ENCODE data around the gene NGLY1. TPM values are rescaled to one million over a fixed set of nuclear protein-coding genes. Genes with fewer than 3 reads are reported as not detected.

The NGLY1 gene
- total and polyA plus RNA-seq, 4 donors, result 19.1 to 54.4 (median 32.3) TPM

- no peak for TF ChIP-seq CTCF (IDR thresholded peaks at IDR 0.05; ENCODE audit: control extremely low read depth, extremely low read depth)
- H3K36me3 ChIP-seq (ENCODE audit: control insufficient read depth in 4 of 4, insufficient read depth in 4 of 4, low read length in 4 of 4), result no peaks in the 10 kb centered on the region
- ATAC-seq (ENCODE audit: insufficient read depth, low FRiP score) (no peak), DNase-seq (peak in 1 of 3 donors; percentile 32)
- H3K27ac ChIP-seq (ENCODE audit: low read depth in 1 of 2, low read length in 1 of 2), result no peak overlapping the region
- H3K9ac ChIP-seq (ENCODE audit: insufficient read depth in 1 of 2, low read length in 2 of 2), result no peak overlapping the region
- no peaks in the 10 kb centered on the region for H3K9me3 ChIP-seq (ENCODE audit: control insufficient read depth in 4 of 4, insufficient read depth in 3 of 4, low read length in 3 of 4)
- 89 to 91% methylated on average over 2 of the region's 2 CpGs for WGBS, 2 donors
- no peaks in the 10 kb centered on the region for H3K27me3 ChIP-seq (ENCODE audit: control insufficient read depth in 3 of 3, insufficient read depth in 3 of 3, low read length in 2 of 3)
- no peaks in the 10 kb centered on the region for H3K4me1 ChIP-seq (ENCODE audit: control insufficient read depth in 5 of 5, insufficient read depth in 5 of 5, low read length in 5 of 5)
- H3K4me3 ChIP-seq, result no peak overlapping the region
Measured at GRCh38 chr3:25690768-25691533, 92.3 kb downstream of the NGLY1 start.

GRCh38 chr3:25689226-25689625 lies 94.0 kb downstream of the NGLY1 start:
- 50 to 54% methylated on average over 3 of the region's 3 CpGs for WGBS, 2 donors
- Histone ChIP-seq H3K4me3 (no peak overlapping the region), H3K4me1 (ENCODE audit: control insufficient read depth in 5 of 5, insufficient read depth in 5 of 5, low read length in 5 of 5) (no peaks in the 10 kb centered on the region), H3K9me3 (ENCODE audit: control insufficient read depth in 4 of 4, insufficient read depth in 3 of 4, low read length in 3 of 4) (no peaks in the 10 kb centered on the region), H3K27ac (ENCODE audit: low read depth in 1 of 2, low read length in 1 of 2) (no peak overlapping the region), H3K36me3 (ENCODE audit: control insufficient read depth in 4 of 4, insufficient read depth in 4 of 4, low read length in 4 of 4) (no peaks in the 10 kb centered on the region), H3K27me3 (ENCODE audit: control insufficient read depth in 3 of 3, insufficient read depth in 3 of 3, low read length in 2 of 3) (no peaks in the 10 kb centered on the region), H3K9ac (ENCODE audit: insufficient read depth in 1 of 2, low read length in 2 of 2) (no peak overlapping the region)
- no peak for ATAC-seq (ENCODE audit: insufficient read depth, low FRiP score)
- no peak for DNase-seq
- no peak for TF ChIP-seq CTCF (IDR thresholded peaks at IDR 0.05; ENCODE audit: control extremely low read depth, extremely low read depth)

- no peak for DNase-seq
- Histone ChIP-seq H3K4me3 (no peak overlapping the region), H3K27me3 (ENCODE audit: control insufficient read depth in 3 of 3, insufficient read depth in 3 of 3, low read length in 2 of 3) (no peaks in the 10 kb centered on the region), H3K4me1 (ENCODE audit: control insufficient read depth in 5 of 5, insufficient read depth in 5 of 5, low read length in 5 of 5) (no peaks in the 10 kb centered on the region), H3K9ac (ENCODE audit: insufficient read depth in 1 of 2, low read length in 2 of 2) (no peak overlapping the region), H3K36me3 (ENCODE audit: control insufficient read depth in 4 of 4, insufficient read depth in 4 of 4, low read length in 4 of 4) (no peaks in the 10 kb centered on the region), H3K27ac (ENCODE audit: low read depth in 1 of 2, low read length in 1 of 2) (no peak overlapping the region), H3K9me3 (ENCODE audit: control insufficient read depth in 4 of 4, insufficient read depth in 3 of 4, low read length in 3 of 4) (no peaks in the 10 kb centered on the region)
- WGBS, 2 donors, result 93 to 94% methylated on average over 1 of the region's 1 CpG
- ATAC-seq (ENCODE audit: insufficient read depth, low FRiP score), result no peak
- TF ChIP-seq CTCF (IDR thresholded peaks at IDR 0.05; ENCODE audit: control extremely low read depth, extremely low read depth), result no peak
Measured at GRCh38 chr3:25687742-25688141, 95.5 kb downstream of the NGLY1 start.

GRCh38 chr3:25686766-25687165 lies 96.5 kb downstream of the NGLY1 start:
- Histone ChIP-seq H3K4me1 (ENCODE audit: control insufficient read depth in 5 of 5, insufficient read depth in 5 of 5, low read length in 5 of 5) (no peaks in the 10 kb centered on the region), H3K27ac (ENCODE audit: low read depth in 1 of 2, low read length in 1 of 2) (no peak overlapping the region), H3K27me3 (ENCODE audit: control insufficient read depth in 3 of 3, insufficient read depth in 3 of 3, low read length in 2 of 3) (no peaks in the 10 kb centered on the region), H3K4me3 (no peak overlapping the region), H3K9ac (ENCODE audit: insufficient read depth in 1 of 2, low read length in 2 of 2) (no peak overlapping the region), H3K36me3 (ENCODE audit: control insufficient read depth in 4 of 4, insufficient read depth in 4 of 4, low read length in 4 of 4) (no peaks in the 10 kb centered on the region), H3K9me3 (ENCODE audit: control insufficient read depth in 4 of 4, insufficient read depth in 3 of 4, low read length in 3 of 4) (no peaks in the 10 kb centered on the region)
- WGBS, 2 donors, result 93 to 97% methylated on average over 23 of the region's 23 CpGs
- ATAC-seq (ENCODE audit: insufficient read depth, low FRiP score), result no peak
- no peak for TF ChIP-seq CTCF (IDR thresholded peaks at IDR 0.05; ENCODE audit: control extremely low read depth, extremely low read depth)
- no peak for DNase-seq

Data from lung (tissue), 12 donors.